ENCODE data around the gene HTR7.

DNA sequence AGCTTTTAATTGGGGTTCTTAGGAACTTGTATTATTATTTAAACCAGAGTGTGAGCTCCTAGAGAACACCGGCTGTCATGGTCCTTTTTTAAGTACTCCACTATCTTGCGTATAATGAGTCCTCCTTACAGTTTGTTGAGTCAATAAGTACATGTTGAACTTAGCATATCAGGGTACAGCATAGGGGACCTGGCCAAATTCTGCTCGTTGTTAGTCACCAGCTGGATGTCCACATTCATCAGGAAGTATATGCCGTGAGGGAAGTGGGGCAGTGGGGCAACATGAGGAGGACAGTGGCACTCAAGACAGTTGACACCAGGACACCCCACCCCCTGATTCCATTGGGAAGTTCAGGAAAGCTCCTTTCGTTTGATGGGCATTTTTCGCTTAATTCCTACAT lies 30.5 kb upstream of the HTR7 start:
- TF ChIP-seq EZH2 (IDR thresholded peaks at IDR 0.05; ENCODE audit: borderline replicate concordance, low read length), result no peak
- TF ChIP-seq, protein P1, sequence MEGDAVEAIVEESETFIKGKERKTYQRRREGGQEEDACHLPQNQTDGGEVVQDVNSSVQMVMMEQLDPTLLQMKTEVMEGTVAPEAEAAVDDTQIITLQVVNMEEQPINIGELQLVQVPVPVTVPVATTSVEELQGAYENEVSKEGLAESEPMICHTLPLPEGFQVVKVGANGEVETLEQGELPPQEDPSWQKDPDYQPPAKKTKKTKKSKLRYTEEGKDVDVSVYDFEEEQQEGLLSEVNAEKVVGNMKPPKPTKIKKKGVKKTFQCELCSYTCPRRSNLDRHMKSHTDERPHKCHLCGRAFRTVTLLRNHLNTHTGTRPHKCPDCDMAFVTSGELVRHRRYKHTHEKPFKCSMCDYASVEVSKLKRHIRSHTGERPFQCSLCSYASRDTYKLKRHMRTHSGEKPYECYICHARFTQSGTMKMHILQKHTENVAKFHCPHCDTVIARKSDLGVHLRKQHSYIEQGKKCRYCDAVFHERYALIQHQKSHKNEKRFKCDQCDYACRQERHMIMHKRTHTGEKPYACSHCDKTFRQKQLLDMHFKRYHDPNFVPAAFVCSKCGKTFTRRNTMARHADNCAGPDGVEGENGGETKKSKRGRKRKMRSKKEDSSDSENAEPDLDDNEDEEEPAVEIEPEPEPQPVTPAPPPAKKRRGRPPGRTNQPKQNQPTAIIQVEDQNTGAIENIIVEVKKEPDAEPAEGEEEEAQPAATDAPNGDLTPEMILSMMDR (IDR thresholded peaks at IDR 0.05; ENCODE audit: low read length), result no peak

All from OCI-LY1 (cell line).